Stomach (tissue), 4 donors: Measurements from ENCODE around the gene TPRG1L.

Experiments used
- CTCF ChIP-seq, 7 experiments: fragments of 450-650 bp in 4 of 7; fragments of 200-600 bp in 3 of 7; sonication (generic) in 3 of 7; IDR thresholded peaks; one replicate each; pipeline ENCODE4 v1.5.1; 2016 to 2019; ENCODE audit warnings: antibody characterized with exemption in 7 of 7, control low read depth in 2 of 7, mild to moderate bottlenecking in 1 of 7
- POLR2A ChIP-seq, 4 donors: fragments of 450-650 bp; IDR thresholded peaks; one replicate each; pipeline ENCODE4 v1.6.1; 2016; ENCODE audit warnings: antibody characterized with exemption in 4 of 4, control low read depth in 2 of 4, mild to moderate bottlenecking in 1 of 4, moderate library complexity in 1 of 4

GRCh38 chr1:3600354-3600753, 24.5 kb upstream of the TPRG1L start:
- TF ChIP-seq CTCF (IDR thresholded peaks at IDR 0.05) (no peak), POLR2A (IDR thresholded peaks at IDR 0.05) (no peak)
